ENCODE data around the gene FAM131B. TPM values are rescaled to one million over a fixed set of nuclear protein-coding genes. Genes with fewer than 3 reads are reported as not detected.
"Not testable (repeated sequence)": the region's sequence is repeated elsewhere in the genome, so short reads cannot be mapped to it uniquely, and the experiment has no call there.

Gene FAM131B
- total and polyA plus RNA-seq, 10 donors = 0.04 to 1.4 (median 0.38) TPM

- TF ChIP-seq POLR2AphosphoS5 (IDR thresholded peaks at IDR 0.05) (peak in 1 of 3 donors; percentile 54), POLR2A (IDR thresholded peaks at IDR 0.05) (no peak)
- no peaks in the 10 kb centered on the region for H3K27me3 ChIP-seq (replicated peaks in 1 of 7)
- 50 to 74% (median 60%) methylated on average over 2 to 6 of the region's 6 CpGs for WGBS, 5 donors
- no peak for DNase-seq
- peak overlapping the region in 2 of 8 donors; percentile 17 to 21 for H3K27ac ChIP-seq
- intact Hi-C loops (cut with DNase I; ENCODE audit: low total_unique reads) = no loop called here
- H3K9me3 ChIP-seq = no peaks in the 10 kb centered on the region
- no peak overlapping the region for H3K4me3 ChIP-seq
- peaks cover 0 to 41% (median 31%) of the 10 kb centered on the region in 6 donors for H3K36me3 ChIP-seq
- H3K4me1 ChIP-seq = peaks cover 4 to 66% (median 41%) of the 10 kb centered on the region in 6 donors
Measured at GRCh38 chr7:143394777-143395176, 32.3 kb upstream of the FAM131B start.

GRCh38 chr7:143394068-143394467 is 31.6 kb upstream of the FAM131B start:
- Histone ChIP-seq H3K4me1 (peaks cover 4 to 73% (median 43%) of the 10 kb centered on the region in 6 donors), H3K4me3 (no peak overlapping the region), H3K27me3 (replicated peaks in 1 of 7) (no peaks in the 10 kb centered on the region), H3K36me3 (peaks cover 3 to 48% (median 38%) of the 10 kb centered on the region in 6 donors), H3K9me3 (no peaks in the 10 kb centered on the region), H3K27ac (no peak overlapping the region)
- intact Hi-C loops (cut with DNase I; ENCODE audit: low total_unique reads) = no loop called here
- no peak for TF ChIP-seq POLR2A (IDR thresholded peaks at IDR 0.05)
- TF ChIP-seq POLR2AphosphoS5 (IDR thresholded peaks at IDR 0.05) = no peak
- 94 to 96% (median 96%) methylated on average over 6 of the region's 6 CpGs for WGBS, 5 donors
- DNase-seq = no peak

GRCh38 chr7:143393267-143394041 is 30.9 kb upstream of the FAM131B start:
- 79 to 88% (median 87%) methylated on average over 14 of the region's 14 CpGs for WGBS, 5 donors
- Histone ChIP-seq H3K27me3 (replicated peaks in 1 of 7) (no peaks in the 10 kb centered on the region), H3K4me3 (no peak overlapping the region), H3K36me3 (peaks cover 3 to 54% (median 44%) of the 10 kb centered on the region in 6 donors), H3K4me1 (peaks cover 4 to 79% (median 46%) of the 10 kb centered on the region in 6 donors), H3K27ac (peak overlapping the region in 2 of 8 donors; percentile 7 to 59), H3K9me3 (no peaks in the 10 kb centered on the region)
- DNase-seq = no peak
- intact Hi-C loops (cut with DNase I; ENCODE audit: low total_unique reads) = no loop called here
- TF ChIP-seq CTCF (IDR thresholded peaks at IDR 0.05 in 8 of 11, conservative IDR thresholded peaks at IDR 0.05 in 3 of 11) (no peak), POLR2AphosphoS5 (IDR thresholded peaks at IDR 0.05) (peak; percentile 35 to 51 (median 49))

- TF ChIP-seq POLR2A (IDR thresholded peaks at IDR 0.05) = no peak
- no peak for TF ChIP-seq POLR2AphosphoS5 (IDR thresholded peaks at IDR 0.05)
- no peak for TF ChIP-seq CTCF (IDR thresholded peaks at IDR 0.05 in 8 of 11, conservative IDR thresholded peaks at IDR 0.05 in 3 of 11)
- Histone ChIP-seq H3K9me3 (no peaks in the 10 kb centered on the region), H3K4me1 (peaks cover 4 to 85% (median 49%) of the 10 kb centered on the region in 6 donors), H3K36me3 (peaks cover 3 to 60% (median 50%) of the 10 kb centered on the region in 6 donors), H3K27me3 (replicated peaks in 1 of 7) (no peaks in the 10 kb centered on the region), H3K27ac (peak overlapping the region in 2 of 8 donors; percentile 7 to 59), H3K4me3 (no peak overlapping the region)
- intact Hi-C loops (cut with DNase I; ENCODE audit: low total_unique reads) = no loop called here
- WGBS, 5 donors = 93 to 99% (median 97%) methylated on average over 6 of the region's 6 CpGs
- DNase-seq = no peak
Measured at GRCh38 chr7:143392875-143393266, 30.4 kb upstream of the FAM131B start.

- Histone ChIP-seq H3K27ac (peak overlapping the region in 5 of 8 donors; percentile 31 to 75 (median 59)), H3K4me1 (peaks cover 4 to 89% (median 51%) of the 10 kb centered on the region in 6 donors), H3K36me3 (peaks cover 3 to 64% (median 54%) of the 10 kb centered on the region in 6 donors)
- WGBS, 5 donors = 87 to 97% (median 96%) methylated on average over 8 of the region's 8 CpGs
- intact Hi-C loops (cut with DNase I; ENCODE audit: low total_unique reads); H3K4me3 ChIP-seq; DNase-seq; H3K27me3 ChIP-seq (replicated peaks in 1 of 7); H3K9me3 ChIP-seq: not testable (repeated sequence)
Measured at GRCh38 chr7:143392427-143392826, 29.9 kb upstream of the FAM131B start.

Data from spleen (tissue), 11 donors.